ENCODE measurements around the gene ZBED6.

Gene ZBED6

DNA sequence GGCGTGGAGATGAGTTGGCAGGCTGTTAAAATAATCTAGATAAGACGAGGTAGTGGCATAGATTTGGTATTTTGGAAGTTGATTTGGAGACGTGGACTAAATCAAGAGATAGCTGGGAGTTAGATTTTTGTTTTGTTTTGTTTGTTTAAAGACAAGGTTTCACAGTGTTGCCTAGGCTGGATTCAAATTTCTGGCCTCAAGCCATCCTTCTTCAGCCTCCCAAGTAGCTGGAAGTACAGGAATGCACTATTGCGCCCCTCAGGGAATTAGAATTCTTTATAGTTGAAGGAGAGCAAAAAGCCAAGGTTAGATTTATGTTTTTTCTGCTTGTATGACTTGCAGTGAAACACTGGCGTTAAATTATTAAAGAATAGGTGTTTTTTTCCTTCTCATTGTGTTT, 43.7 kb downstream of the ZBED6 start:
- in situ Hi-C loops (cut with MboI; ENCODE audit: low sequenced_read_pairs): no loop called here

- in situ Hi-C loops (cut with MboI; ENCODE audit: low sequenced_read_pairs): no loop called here
Measured at GRCh38 chr1:203840208-203840808, 44.9 kb downstream of the ZBED6 start.

DNA sequence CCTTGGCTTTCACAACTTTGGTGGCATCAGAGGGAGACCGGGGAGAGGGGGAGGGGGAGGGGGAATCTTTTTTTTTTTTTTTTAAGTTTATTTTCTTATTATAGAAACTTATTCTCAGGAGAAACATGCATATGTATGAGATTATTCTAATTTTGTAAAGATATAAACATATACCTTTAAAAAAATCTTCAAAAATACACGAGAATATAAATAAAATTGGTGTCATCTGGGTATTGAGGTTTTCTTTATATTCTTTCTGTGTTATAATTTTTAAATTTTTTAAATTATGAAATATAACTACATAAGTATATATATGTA, 47.1 kb downstream of the ZBED6 start:
- in situ Hi-C loops (cut with MboI; ENCODE audit: low sequenced_read_pairs): no loop called here

GRCh38 chr1:203843435-203843834, 48.0 kb downstream of the ZBED6 start:
- in situ Hi-C loops (cut with MboI; ENCODE audit: low sequenced_read_pairs): no loop called here
